CD4-positive, alpha-beta T cell (primary cell): ENCODE results near the gene ADAM10. TPM values are rescaled to one million over a fixed set of nuclear protein-coding genes. Genes with fewer than 3 reads are reported as not detected.
A peak's percentile ranks its signal among the peaks of the same experiment; 100 is the strongest.

Source experiments
- ATAC-seq: fragments of 200-7000 bp; cut with Tn5 transposase; one replicate; pipeline ENCODE4 v1.10.0; 2022; ENCODE audit warnings: mild to moderate bottlenecking; ENCODE audit not compliant: poor library complexity
- CTCF ChIA-PET: fragments of 350-600 bp; sonication (Branson Sonifier 250); formaldehyde crosslinking; loops from one replicate; lab custom pipeline; 2021; ENCODE audit warnings: antibody characterized with exemption, inconsistent platforms; lab: Charles Lee
- POLR2A ChIA-PET: fragments of 350-600 bp; sonication (Branson Sonifier 250); formaldehyde crosslinking; loops from one replicate; lab custom pipeline; 2021; ENCODE audit warnings: antibody characterized with exemption, inconsistent platforms; lab: Charles Lee
- DNase-seq, 14 experiments: peaks; one replicate each; pipeline ENCODE4 v3.0.0-alpha.2; 2013 to 2020; ENCODE audit warnings: mixed read lengths in 2 of 14
- H3K27ac ChIP-seq, 2 donors: one replicate each; pipeline versions ENCODE4 v1.5.1 to v1.7.0; 2013; ENCODE audit warnings: low read length in 2 of 2, low read depth in 1 of 2, mild to moderate bottlenecking in 1 of 2
- H3K27me3 ChIP-seq, 2 experiments: 1 replicate in 1 of 2; 2 replicates in 1 of 2; pipeline versions ENCODE4 v1.6.1 to v1.7.0; 2013; ENCODE audit warnings: low read length in 2 of 2, control low read depth in 1 of 2, mild to moderate bottlenecking in 1 of 2, moderate library complexity in 1 of 2; ENCODE audit not compliant: insufficient read depth in 2 of 2, control insufficient read depth in 1 of 2
- H3K36me3 ChIP-seq: one replicate; pipeline ENCODE4 v1.6.1; 2013; ENCODE audit warnings: low read length, control low read depth; ENCODE audit not compliant: insufficient read depth
- H3K4me1 ChIP-seq: one replicate; pipeline ENCODE4 v1.6.1; 2013; ENCODE audit warnings: low read length, control low read depth; ENCODE audit not compliant: insufficient read depth
- H3K4me3 ChIP-seq: one replicate; pipeline ENCODE4 v1.5.1; 2013; ENCODE audit warnings: mild to moderate bottlenecking, low read length, moderate library complexity
- H3K9me3 ChIP-seq, 2 experiments: 1 replicate in 1 of 2; 2 replicates in 1 of 2; pipeline versions ENCODE4 v1.6.1 to v1.7.0; 2013; ENCODE audit warnings: low read length in 2 of 2, mild to moderate bottlenecking in 2 of 2, control low read depth in 1 of 2, moderate library complexity in 1 of 2; ENCODE audit not compliant: control insufficient read depth in 1 of 2, insufficient read depth in 1 of 2
- H3K27ac Mint-ChIP-seq: one replicate; pipeline ENCODE4 v1.8.0; 2020; ENCODE audit warnings: mixed read lengths
- H3K27me3 Mint-ChIP-seq: one replicate; pipeline ENCODE4 v1.8.0; 2021; ENCODE audit warnings: mixed read lengths
- H3K36me3 Mint-ChIP-seq: one replicate; pipeline ENCODE4 v1.8.0; 2021; ENCODE audit warnings: low read depth, mixed read lengths
- H3K4me1 Mint-ChIP-seq: one replicate; pipeline ENCODE4 v1.8.0; 2021; ENCODE audit warnings: low read depth, mixed read lengths
- H3K4me3 Mint-ChIP-seq: one replicate; pipeline ENCODE4 v1.8.0; 2020; ENCODE audit warnings: mild to moderate bottlenecking, mixed read lengths
- H3K9me3 Mint-ChIP-seq: one replicate; pipeline ENCODE4 v1.8.0; 2020; ENCODE audit warnings: mixed read lengths
- intact Hi-C, 2 experiments: fragments of 100-400 bp; cut with DNase I in 1 of 2; cut with micrococcal nuclease in 1 of 2; formaldehyde crosslinking; loops; one replicate each; pipeline versions ENCODE4 v1.15.1 to v1.9.0; 2023 to 2025; cut with DNase I, micrococcal nuclease
- total RNA-seq, 174 experiments: library from RNA in 2 of 174; stranded (reverse) in 2 of 174; gene quantifications; one replicate each; pipeline ENCODE4 v1.2.3 and lab custom pipeline; 2021 to 2026
- TF ChIP-seq, protein P1 (sequence below): fragments of 200-600 bp; IDR thresholded peaks from one replicate; pipeline ENCODE4 v1.8.0; 2022; ENCODE audit warnings: antibody characterized with exemption, mild to moderate bottlenecking

ADAM10 gene
- total RNA-seq, 2 experiments from 2014 or later = 70.5 to 80.4 TPM

GRCh38 chr15:58666957-58667356 is 82.5 kb downstream of the ADAM10 start:
- no peak for ATAC-seq
- TF ChIP-seq, protein P1, sequence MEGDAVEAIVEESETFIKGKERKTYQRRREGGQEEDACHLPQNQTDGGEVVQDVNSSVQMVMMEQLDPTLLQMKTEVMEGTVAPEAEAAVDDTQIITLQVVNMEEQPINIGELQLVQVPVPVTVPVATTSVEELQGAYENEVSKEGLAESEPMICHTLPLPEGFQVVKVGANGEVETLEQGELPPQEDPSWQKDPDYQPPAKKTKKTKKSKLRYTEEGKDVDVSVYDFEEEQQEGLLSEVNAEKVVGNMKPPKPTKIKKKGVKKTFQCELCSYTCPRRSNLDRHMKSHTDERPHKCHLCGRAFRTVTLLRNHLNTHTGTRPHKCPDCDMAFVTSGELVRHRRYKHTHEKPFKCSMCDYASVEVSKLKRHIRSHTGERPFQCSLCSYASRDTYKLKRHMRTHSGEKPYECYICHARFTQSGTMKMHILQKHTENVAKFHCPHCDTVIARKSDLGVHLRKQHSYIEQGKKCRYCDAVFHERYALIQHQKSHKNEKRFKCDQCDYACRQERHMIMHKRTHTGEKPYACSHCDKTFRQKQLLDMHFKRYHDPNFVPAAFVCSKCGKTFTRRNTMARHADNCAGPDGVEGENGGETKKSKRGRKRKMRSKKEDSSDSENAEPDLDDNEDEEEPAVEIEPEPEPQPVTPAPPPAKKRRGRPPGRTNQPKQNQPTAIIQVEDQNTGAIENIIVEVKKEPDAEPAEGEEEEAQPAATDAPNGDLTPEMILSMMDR = no peak
- H3K27ac Mint-ChIP-seq = no peak overlapping the region

DNA sequence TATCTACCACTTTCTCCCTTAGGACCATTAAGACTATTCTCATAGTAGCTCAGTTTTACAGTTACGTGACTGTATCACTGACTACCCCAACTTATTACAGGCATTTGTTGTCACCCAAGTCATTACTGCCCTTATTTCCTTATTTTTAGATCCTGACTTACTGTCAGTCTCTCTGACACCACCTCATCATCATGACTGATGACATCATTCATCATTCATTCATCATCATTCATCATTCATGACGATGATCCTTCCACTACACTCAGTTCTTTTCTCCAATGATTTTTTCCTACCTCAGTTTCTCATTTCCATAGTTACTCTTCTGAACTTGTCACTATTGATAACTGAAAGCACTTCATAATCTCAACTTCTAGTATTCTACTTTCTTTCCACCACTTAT is 83.8 kb downstream of the ADAM10 start:
- H3K36me3 ChIP-seq = peaks cover 26% of the 10 kb centered on the region
- H3K4me1 Mint-ChIP-seq = peaks cover 5% of the 10 kb centered on the region
- TF ChIP-seq, protein P1 = no peak

More at GRCh38 chr15:58666957-58667356, 82.5 kb downstream of the ADAM10 start:
- H3K9me3 Mint-ChIP-seq = no peaks in the 10 kb centered on the region
- no peak overlapping the region for H3K27ac ChIP-seq
- peaks cover 19% of the 10 kb centered on the region for H3K36me3 ChIP-seq
- CTCF ChIA-PET = no interaction called here
- no peaks in the 10 kb centered on the region for H3K27me3 Mint-ChIP-seq
- intact Hi-C loops = no loop called here
- H3K4me3 ChIP-seq = no peak overlapping the region
- POLR2A ChIA-PET = no interaction called here
- H3K4me1 ChIP-seq = no peaks in the 10 kb centered on the region
- DNase-seq = no peak
- no peaks in the 10 kb centered on the region for H3K27me3 ChIP-seq
- H3K4me1 Mint-ChIP-seq = peaks cover 5% of the 10 kb centered on the region
- peaks cover 78% of the 10 kb centered on the region for H3K36me3 Mint-ChIP-seq
- no peak overlapping the region for H3K4me3 Mint-ChIP-seq
- H3K9me3 ChIP-seq = no peaks in the 10 kb centered on the region

DNA sequence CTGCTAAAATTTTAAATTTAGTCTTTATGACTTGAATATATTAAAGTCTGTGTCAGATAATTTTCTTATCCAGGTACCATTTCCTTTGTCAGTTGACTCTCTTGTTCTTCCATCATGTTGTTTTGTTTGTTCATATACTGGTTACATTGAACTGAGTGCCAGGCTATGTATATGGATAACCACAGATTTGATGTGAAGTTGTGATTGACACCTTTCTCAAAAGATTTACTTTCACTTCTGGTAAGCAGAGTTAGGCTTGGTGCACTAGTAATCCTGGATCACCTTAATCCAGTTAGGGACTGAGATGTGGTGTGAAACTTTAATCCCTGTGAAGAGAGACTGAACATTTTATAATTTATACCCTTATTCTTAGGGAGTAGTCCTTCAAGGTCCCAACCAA is 99.4 kb downstream of the ADAM10 start:
- DNase-seq (peak in 1 of 14 experiments; percentile 37), ATAC-seq (no peak)
- Histone ChIP-seq H3K36me3 (peaks cover 14% of the 10 kb centered on the region), H3K27ac (no peak overlapping the region), H3K4me1 (no peaks in the 10 kb centered on the region), H3K4me3 (no peak overlapping the region), H3K9me3 (no peaks in the 10 kb centered on the region), H3K27me3 (no peaks in the 10 kb centered on the region)
- Mint-ChIP-seq H3K27ac (peak overlapping the region; percentile 55), H3K4me3 (no peak overlapping the region), H3K27me3 (no peaks in the 10 kb centered on the region), H3K9me3 (no peaks in the 10 kb centered on the region), H3K4me1 (peaks cover 10% of the 10 kb centered on the region), H3K36me3 (peaks cover 74% of the 10 kb centered on the region)
- intact Hi-C loops = no loop called here
- CTCF ChIA-PET = no interaction called here
- POLR2A ChIA-PET = no interaction called here
- TF ChIP-seq, protein P1 = no peak

More for the DNA sequence above, 83.8 kb downstream of the ADAM10 start:
- no peak overlapping the region for H3K4me3 Mint-ChIP-seq
- DNase-seq = no peak
- H3K27ac ChIP-seq = no peak overlapping the region
- CTCF ChIA-PET = no interaction called here
- no peaks in the 10 kb centered on the region for H3K9me3 Mint-ChIP-seq
- ATAC-seq = no peak
- peaks cover 83% of the 10 kb centered on the region for H3K36me3 Mint-ChIP-seq
- no peaks in the 10 kb centered on the region for H3K27me3 Mint-ChIP-seq
- POLR2A ChIA-PET = no interaction called here
- H3K4me1 ChIP-seq = no peaks in the 10 kb centered on the region
- H3K9me3 ChIP-seq = no peaks in the 10 kb centered on the region
- H3K27ac Mint-ChIP-seq = no peak overlapping the region
- no peaks in the 10 kb centered on the region for H3K27me3 ChIP-seq
- no peak overlapping the region for H3K4me3 ChIP-seq
- intact Hi-C loops = no loop called here
